ENCODE results near the gene VWA2. TPM values are rescaled to one million over a fixed set of nuclear protein-coding genes. Genes with fewer than 3 reads are reported as not detected.
"Not testable (repeated sequence)": the region's sequence is repeated elsewhere in the genome, so short reads cannot be mapped to it uniquely, and the experiment has no call there.

Gene VWA2
- total RNA-seq, 2 donors from 2014 or later: 1.7 to 2.0 TPM

GRCh38 chr10:114329634-114330365, 90.7 kb downstream of the VWA2 start:
- Histone ChIP-seq H3K27ac (ENCODE audit: low read depth, low read length) (no peak overlapping the region), H3K4me1 (ENCODE audit: control insufficient read depth, insufficient read depth, low read length) (no peaks in the 10 kb centered on the region), H3K36me3 (ENCODE audit: control insufficient read depth, insufficient read depth, low read length) (no peaks in the 10 kb centered on the region), H3K9ac (ENCODE audit: extremely low read depth, low read length, poor library complexity, severe bottlenecking) (no peak overlapping the region), H3K4me3 (ENCODE audit: low read length) (no peak overlapping the region), H3K9me3 (ENCODE audit: control insufficient read depth, low read length) (no peaks in the 10 kb centered on the region), H3K27me3 (ENCODE audit: control insufficient read depth, insufficient read depth, low read length, poor library complexity, severe bottlenecking) (no peaks in the 10 kb centered on the region)
- no peaks in the 10 kb centered on the region for H3K36me3 Mint-ChIP-seq (ENCODE audit: low read depth)
- peaks cover 2% of the 10 kb centered on the region for H3K4me1 Mint-ChIP-seq
- TF ChIP-seq CTCF (conservative IDR thresholded peaks at IDR 0.05): no peak
- 79 to 93% methylated on average over 5 to 10 of the region's 10 CpGs for WGBS, 2 experiments (ENCODE audit: insufficient coverage in 1 of 2, insufficient read length in 1 of 2)
- no peaks in the 10 kb centered on the region for H3K27me3 Mint-ChIP-seq (ENCODE audit: insufficient read depth)
- no peak for DNase-seq
- no peak overlapping the region for H3K27ac Mint-ChIP-seq
- H3K4me3 Mint-ChIP-seq: no peak overlapping the region
- no peaks in the 10 kb centered on the region for H3K9me3 Mint-ChIP-seq

- peak; percentile 69 for DNase-seq
- Mint-ChIP-seq H3K9me3 (no peaks in the 10 kb centered on the region), H3K27me3 (ENCODE audit: insufficient read depth) (peaks cover 5% of the 10 kb centered on the region), H3K4me3 (no peak overlapping the region), H3K27ac (no peak overlapping the region), H3K4me1 (peaks cover 9% of the 10 kb centered on the region), H3K36me3 (ENCODE audit: low read depth) (no peaks in the 10 kb centered on the region)
- Histone ChIP-seq H3K27ac (ENCODE audit: low read depth, low read length) (no peak overlapping the region), H3K27me3 (ENCODE audit: control insufficient read depth, insufficient read depth, low read length, poor library complexity, severe bottlenecking) (no peaks in the 10 kb centered on the region), H3K36me3 (ENCODE audit: control insufficient read depth, insufficient read depth, low read length) (no peaks in the 10 kb centered on the region), H3K4me1 (ENCODE audit: control insufficient read depth, insufficient read depth, low read length) (no peaks in the 10 kb centered on the region), H3K4me3 (ENCODE audit: low read length) (no peak overlapping the region), H3K9ac (ENCODE audit: extremely low read depth, low read length, poor library complexity, severe bottlenecking) (no peak overlapping the region), H3K9me3 (ENCODE audit: control insufficient read depth, low read length) (no peaks in the 10 kb centered on the region)
- WGBS, 2 experiments (ENCODE audit: insufficient coverage in 1 of 2, insufficient read length in 1 of 2): 88 to 89% methylated on average over 6 to 14 of the region's 14 CpGs
- TF ChIP-seq CTCF (conservative IDR thresholded peaks at IDR 0.05): no peak
These were observed 93.5 kb downstream of the VWA2 start for GRCh38 chr10:114332301-114333192.

GRCh38 chr10:114333441-114333840, 94.4 kb downstream of the VWA2 start:
- H3K4me3 ChIP-seq (ENCODE audit: low read length); H3K4me1 ChIP-seq (ENCODE audit: control insufficient read depth, insufficient read depth, low read length); H3K9ac ChIP-seq (ENCODE audit: extremely low read depth, low read length, poor library complexity, severe bottlenecking); H3K4me3 Mint-ChIP-seq; H3K36me3 ChIP-seq (ENCODE audit: control insufficient read depth, insufficient read depth, low read length); H3K27me3 Mint-ChIP-seq (ENCODE audit: insufficient read depth); H3K27me3 ChIP-seq (ENCODE audit: control insufficient read depth, insufficient read depth, low read length, poor library complexity, severe bottlenecking); H3K9me3 ChIP-seq (ENCODE audit: control insufficient read depth, low read length); H3K27ac ChIP-seq (ENCODE audit: low read depth, low read length); H3K9me3 Mint-ChIP-seq; DNase-seq; H3K27ac Mint-ChIP-seq; H3K36me3 Mint-ChIP-seq (ENCODE audit: low read depth): not testable (repeated sequence)
- WGBS, 2 experiments (ENCODE audit: insufficient coverage in 1 of 2, insufficient read length in 1 of 2): 92 to 97% methylated on average over 4 to 5 of the region's 5 CpGs
- peaks cover 15% of the 10 kb centered on the region for H3K4me1 Mint-ChIP-seq
